ENCODE data around the gene TRMU. TPM values are rescaled to one million over a fixed set of nuclear protein-coding genes. Genes with fewer than 3 reads are reported as not detected.

Gene TRMU
- total RNA-seq, 1 donor from 2014 or later: 27.3 TPM

DNA sequence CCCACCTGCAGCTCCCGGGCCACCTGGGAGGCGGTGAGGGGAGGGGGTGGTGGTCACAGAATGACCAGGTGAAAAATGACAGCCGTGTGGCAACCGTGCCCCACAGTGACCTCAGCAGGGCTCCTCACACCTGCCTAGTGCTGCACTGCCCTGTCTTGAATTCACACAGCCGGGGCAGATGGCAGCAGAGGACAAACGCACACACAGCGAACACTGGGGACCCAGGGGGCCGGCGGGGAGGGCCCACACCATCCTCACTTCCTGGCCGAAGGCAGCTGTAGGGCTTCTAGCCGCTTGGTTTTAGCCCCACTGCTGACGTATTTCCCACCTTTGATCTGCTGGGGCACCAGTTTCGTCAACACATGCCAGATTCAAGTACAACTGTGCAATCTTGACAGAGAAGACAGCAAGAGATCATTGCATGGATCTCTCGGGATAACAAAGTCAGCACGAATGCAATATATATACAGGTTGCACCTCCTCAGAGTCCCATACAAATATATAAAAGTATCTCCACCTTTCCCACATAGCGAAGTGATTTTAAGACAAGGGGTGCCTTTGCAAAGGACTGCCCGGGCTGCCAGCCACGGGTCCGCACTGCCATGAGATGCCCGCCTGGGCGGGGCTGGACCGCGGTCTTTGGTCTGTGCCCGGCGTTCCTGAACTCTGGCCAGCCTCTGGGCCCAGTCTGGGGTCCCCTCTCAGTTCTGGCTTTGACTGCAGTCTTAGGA lies 26.9 kb downstream of the TRMU start:
- H3K27me3 Mint-ChIP-seq (ENCODE audit: low read depth): no peaks in the 10 kb centered on the region
- peak; percentile 69 for DNase-seq (ENCODE audit: low spot score)
- no peak overlapping the region for H3K4me3 Mint-ChIP-seq (ENCODE audit: unreplicated experiment)
- TF ChIP-seq, protein P1, sequence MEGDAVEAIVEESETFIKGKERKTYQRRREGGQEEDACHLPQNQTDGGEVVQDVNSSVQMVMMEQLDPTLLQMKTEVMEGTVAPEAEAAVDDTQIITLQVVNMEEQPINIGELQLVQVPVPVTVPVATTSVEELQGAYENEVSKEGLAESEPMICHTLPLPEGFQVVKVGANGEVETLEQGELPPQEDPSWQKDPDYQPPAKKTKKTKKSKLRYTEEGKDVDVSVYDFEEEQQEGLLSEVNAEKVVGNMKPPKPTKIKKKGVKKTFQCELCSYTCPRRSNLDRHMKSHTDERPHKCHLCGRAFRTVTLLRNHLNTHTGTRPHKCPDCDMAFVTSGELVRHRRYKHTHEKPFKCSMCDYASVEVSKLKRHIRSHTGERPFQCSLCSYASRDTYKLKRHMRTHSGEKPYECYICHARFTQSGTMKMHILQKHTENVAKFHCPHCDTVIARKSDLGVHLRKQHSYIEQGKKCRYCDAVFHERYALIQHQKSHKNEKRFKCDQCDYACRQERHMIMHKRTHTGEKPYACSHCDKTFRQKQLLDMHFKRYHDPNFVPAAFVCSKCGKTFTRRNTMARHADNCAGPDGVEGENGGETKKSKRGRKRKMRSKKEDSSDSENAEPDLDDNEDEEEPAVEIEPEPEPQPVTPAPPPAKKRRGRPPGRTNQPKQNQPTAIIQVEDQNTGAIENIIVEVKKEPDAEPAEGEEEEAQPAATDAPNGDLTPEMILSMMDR (IDR thresholded peaks at IDR 0.05): no peak
- no peaks in the 10 kb centered on the region for H3K9me3 Mint-ChIP-seq (ENCODE audit: low read depth)
- no peak overlapping the region for H3K27ac Mint-ChIP-seq (ENCODE audit: unreplicated experiment)
- H3K4me1 Mint-ChIP-seq (ENCODE audit: low read depth): no peaks in the 10 kb centered on the region
- H3K36me3 Mint-ChIP-seq (ENCODE audit: low read depth): peaks cover 9% of the 10 kb centered on the region

DNA sequence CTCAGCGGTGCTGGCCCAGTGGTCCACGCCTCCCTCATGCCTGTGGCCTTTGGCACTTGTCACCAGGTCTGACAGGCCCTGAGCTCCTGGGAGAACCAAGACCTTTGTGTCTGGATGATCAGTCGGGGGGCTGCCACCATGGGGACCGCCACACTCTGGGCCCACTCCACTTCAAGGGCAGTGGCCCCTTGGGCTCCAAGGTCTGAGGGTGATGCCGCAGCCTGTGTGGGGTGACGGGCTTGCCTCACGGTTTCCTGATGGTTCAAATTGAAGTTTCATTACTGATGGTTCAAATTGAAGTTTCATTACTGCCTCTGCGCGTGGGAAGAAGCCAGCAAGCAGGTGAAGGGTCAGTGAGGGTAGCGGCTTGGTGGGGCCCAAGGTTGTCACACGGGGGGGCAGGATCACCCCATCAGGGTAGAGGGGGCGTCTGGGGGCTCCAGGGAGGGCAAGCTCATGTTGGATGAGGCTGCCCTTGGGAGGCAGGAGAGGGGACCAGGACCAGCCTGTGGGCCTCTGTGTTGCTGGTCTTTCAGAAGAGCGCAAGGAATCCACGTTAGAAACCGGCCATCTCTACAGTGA lies 27.5 kb downstream of the TRMU start:
- no peaks in the 10 kb centered on the region for H3K27me3 Mint-ChIP-seq (ENCODE audit: low read depth)
- DNase-seq (ENCODE audit: low spot score): peak; percentile 62
- no peak overlapping the region for H3K4me3 Mint-ChIP-seq (ENCODE audit: unreplicated experiment)
- peaks cover 7% of the 10 kb centered on the region for H3K36me3 Mint-ChIP-seq (ENCODE audit: low read depth)
- H3K4me1 Mint-ChIP-seq (ENCODE audit: low read depth): no peaks in the 10 kb centered on the region
- no peaks in the 10 kb centered on the region for H3K9me3 Mint-ChIP-seq (ENCODE audit: low read depth)
- H3K27ac Mint-ChIP-seq (ENCODE audit: unreplicated experiment): no peak overlapping the region
- TF ChIP-seq, protein P1 (IDR thresholded peaks at IDR 0.05): no peak

DNA sequence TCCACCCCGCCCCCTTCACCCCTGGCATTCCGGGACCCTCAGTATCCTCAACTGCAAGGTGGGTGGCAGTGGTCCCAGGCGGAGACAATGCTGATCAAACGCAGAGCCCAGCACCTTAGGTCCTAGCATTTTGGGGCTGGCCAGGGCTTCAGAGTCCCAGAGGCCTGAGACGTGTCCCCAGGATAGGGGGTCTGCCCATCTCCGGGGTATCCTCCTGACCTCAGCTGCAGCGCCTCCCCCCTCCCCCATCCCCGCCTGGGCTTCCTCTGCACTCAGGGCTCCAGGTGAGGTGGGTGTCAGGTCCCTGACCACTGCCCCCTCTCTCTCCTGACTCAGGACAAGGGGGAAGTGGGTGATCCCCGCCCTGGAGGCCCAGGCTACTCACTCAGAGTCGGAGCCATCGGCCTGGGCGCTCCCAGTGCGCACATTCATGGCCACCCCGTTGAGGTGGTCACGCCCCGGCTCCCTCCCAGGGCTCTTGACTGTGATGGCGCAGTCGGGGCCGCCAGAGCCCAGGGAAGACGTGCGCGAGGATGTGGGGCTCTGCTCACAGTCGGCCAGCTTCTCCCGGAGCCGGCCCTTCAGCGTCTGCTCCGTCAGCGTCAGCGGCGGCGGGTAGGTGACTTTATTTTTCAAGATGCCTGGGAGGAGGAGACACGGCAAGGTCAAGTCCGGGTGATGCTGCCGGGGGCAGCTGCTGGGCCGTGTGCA lies 28.3 kb downstream of the TRMU start:
- H3K9me3 Mint-ChIP-seq (ENCODE audit: low read depth): no peaks in the 10 kb centered on the region
- TF ChIP-seq, protein P1 (IDR thresholded peaks at IDR 0.05): no peak
- H3K4me3 Mint-ChIP-seq (ENCODE audit: unreplicated experiment): no peak overlapping the region
- H3K27ac Mint-ChIP-seq (ENCODE audit: unreplicated experiment): no peak overlapping the region
- H3K4me1 Mint-ChIP-seq (ENCODE audit: low read depth): no peaks in the 10 kb centered on the region
- peaks cover 7% of the 10 kb centered on the region for H3K36me3 Mint-ChIP-seq (ENCODE audit: low read depth)
- H3K27me3 Mint-ChIP-seq (ENCODE audit: low read depth): no peaks in the 10 kb centered on the region
- DNase-seq (ENCODE audit: low spot score): peak; percentile 87

DNA sequence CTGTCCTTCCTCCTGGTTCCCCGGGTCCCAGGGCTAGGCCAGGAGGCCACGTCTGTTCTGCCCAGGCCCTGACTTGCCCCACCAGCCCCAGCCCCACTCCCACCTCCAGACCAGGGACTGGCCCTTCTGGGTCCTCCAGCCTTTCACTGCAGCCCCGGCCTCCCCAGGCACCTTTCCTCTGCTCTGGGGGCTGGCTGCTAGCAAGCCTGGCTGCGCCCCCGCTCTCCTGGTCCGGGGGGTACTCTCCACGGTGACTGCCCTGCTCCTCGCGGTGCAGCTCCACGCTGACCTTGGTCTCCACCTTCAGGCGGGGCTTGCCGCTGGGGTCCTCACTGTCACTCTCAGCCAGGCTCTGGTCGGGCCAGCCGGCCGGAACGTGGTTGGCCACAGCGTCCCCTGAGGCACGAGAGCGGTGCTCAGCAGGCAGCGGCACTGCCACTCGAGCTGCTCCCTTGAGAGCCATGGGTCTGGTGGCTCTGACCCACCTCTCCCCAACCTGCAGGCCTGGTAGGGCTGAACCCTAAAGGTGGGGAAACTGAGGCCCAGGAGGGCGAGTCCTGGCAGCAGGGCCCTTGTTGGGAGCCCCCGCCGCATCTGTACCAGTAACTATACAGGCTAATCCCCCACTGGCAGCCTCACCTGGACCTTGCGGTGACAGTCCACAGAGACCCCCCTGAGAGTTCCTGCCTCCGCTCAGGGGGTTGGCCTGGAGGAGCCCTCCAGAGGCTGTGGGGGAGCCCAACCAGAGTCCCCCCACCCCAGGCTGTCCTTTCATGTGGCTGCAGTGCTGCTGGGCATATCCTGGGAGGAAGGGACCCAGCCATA lies 29.0 kb downstream of the TRMU start:
- Mint-ChIP-seq H3K4me3 (ENCODE audit: unreplicated experiment) (no peak overlapping the region), H3K27me3 (ENCODE audit: low read depth) (no peaks in the 10 kb centered on the region), H3K4me1 (ENCODE audit: low read depth) (no peaks in the 10 kb centered on the region), H3K9me3 (ENCODE audit: low read depth) (no peaks in the 10 kb centered on the region), H3K27ac (ENCODE audit: unreplicated experiment) (no peak overlapping the region), H3K36me3 (ENCODE audit: low read depth) (peaks cover 7% of the 10 kb centered on the region)
- TF ChIP-seq, protein P1 (IDR thresholded peaks at IDR 0.05): no peak
- DNase-seq (ENCODE audit: low spot score): no peak

DNA sequence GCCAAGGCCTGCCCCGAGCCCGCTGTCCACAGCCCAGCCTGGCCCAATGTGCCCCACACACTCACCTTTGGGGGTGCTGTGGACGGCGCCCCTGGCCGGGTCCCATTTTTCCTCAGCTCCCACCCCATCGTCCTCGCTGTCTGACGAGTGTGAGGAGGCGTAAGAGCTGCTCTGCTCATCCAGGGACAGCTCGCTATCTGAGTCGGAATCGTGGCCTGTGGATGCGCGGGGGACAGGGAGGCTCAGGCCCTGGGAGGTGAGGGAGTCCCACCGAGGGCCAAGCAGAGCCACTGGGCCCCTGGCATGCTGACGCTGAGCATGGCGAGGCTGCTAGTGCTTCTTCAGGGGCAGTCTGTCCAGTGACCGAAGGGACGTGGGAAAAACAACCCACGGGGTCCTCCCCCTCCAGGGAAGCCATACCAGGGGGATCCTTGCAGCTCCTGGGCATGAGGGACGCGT lies 29.7 kb downstream of the TRMU start:
- no peak for DNase-seq (ENCODE audit: low spot score)
- no peak overlapping the region for H3K27ac Mint-ChIP-seq (ENCODE audit: unreplicated experiment)
- H3K9me3 Mint-ChIP-seq (ENCODE audit: low read depth): no peaks in the 10 kb centered on the region
- H3K36me3 Mint-ChIP-seq (ENCODE audit: low read depth): peaks cover 7% of the 10 kb centered on the region
- H3K4me3 Mint-ChIP-seq (ENCODE audit: unreplicated experiment): no peak overlapping the region
- TF ChIP-seq, protein P1 (IDR thresholded peaks at IDR 0.05): no peak
- H3K4me1 Mint-ChIP-seq (ENCODE audit: low read depth): no peaks in the 10 kb centered on the region
- no peaks in the 10 kb centered on the region for H3K27me3 Mint-ChIP-seq (ENCODE audit: low read depth)
